Measurements from ENCODE around the gene ASGR1.
"Not testable (repeated sequence)": the region's sequence is repeated elsewhere in the genome, so short reads cannot be mapped to it uniquely, and the experiment has no call there.

DNA sequence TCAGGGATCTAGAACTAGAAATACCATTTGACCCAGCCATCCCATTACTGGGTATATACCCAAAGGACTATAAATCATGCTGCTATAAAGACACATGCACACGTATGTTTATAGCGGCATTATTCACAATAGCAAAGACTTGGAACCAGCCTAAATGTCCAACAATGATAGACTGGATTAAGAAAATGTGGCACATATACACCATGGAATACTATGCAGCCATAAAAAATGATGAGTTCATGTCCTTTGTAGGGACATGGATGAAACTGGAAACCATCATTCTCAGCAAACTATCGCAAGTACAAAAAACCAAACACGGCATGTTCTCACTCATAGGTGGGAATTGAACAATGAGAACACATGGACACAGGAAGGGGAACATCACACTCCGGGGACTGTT is 51.7 kb downstream of the ASGR1 start:
- not testable (repeated sequence) for TF ChIP-seq EZH2phosphoT487 (IDR thresholded peaks at IDR 0.05; ENCODE audit: insufficient read depth, low read depth); EZH2 (IDR thresholded peaks at IDR 0.05; ENCODE audit: insufficient read depth, poor library complexity, severe bottlenecking)
